ENCODE results near the gene TTLL8.
A peak's percentile ranks its signal among the peaks of the same experiment; 100 is the strongest.

- TF ChIP-seq CTCF (IDR thresholded peaks at IDR 0.05) (peak in 1 of 3 donors; percentile 26), POLR2A (IDR thresholded peaks at IDR 0.05) (no peak)
Observed at GRCh38 chr22:49983148-49984042, 74.7 kb downstream of the TTLL8 start.
